Activated T-cell treated with anti-CD3 and anti-CD28 coated beads, Interleukin-2, amount 50 U/mL, for 4 hours (primary cell): ENCODE data around the gene OVOL1. TPM values are rescaled to one million over a fixed set of nuclear protein-coding genes. Genes with fewer than 3 reads are reported as not detected.

Source experiments
- ATAC-seq, 2 donors: fragments of 200-7000 bp; cut with Tn5 transposase; one replicate each; pipeline ENCODE4 v1.10.0; 2021
- DNase-seq: peaks from one replicate; pipeline ENCODE4 v3.0.0-alpha.2; 2020
- H3K27me3 Mint-ChIP-seq: one replicate; pipeline ENCODE4 v1.8.0; 2021; ENCODE audit warnings: low read depth, mixed read lengths
- H3K36me3 Mint-ChIP-seq: one replicate; pipeline ENCODE4 v1.8.0; 2022; ENCODE audit warnings: mixed read lengths; ENCODE audit not compliant: insufficient read depth
- H3K4me1 Mint-ChIP-seq: one replicate; pipeline ENCODE4 v1.8.0; 2021; ENCODE audit warnings: low read depth, mixed read lengths
- H3K4me3 Mint-ChIP-seq: one replicate; pipeline ENCODE4 v1.8.0; 2021; ENCODE audit warnings: mild to moderate bottlenecking, moderate library complexity, mixed read lengths
- H3K9me3 Mint-ChIP-seq: one replicate; pipeline ENCODE4 v1.8.0; 2021; ENCODE audit warnings: mixed read lengths
- total RNA-seq, 3 donors: library from RNA; stranded (reverse); gene quantifications; one replicate each; pipeline ENCODE4 v1.2.1, GENCODE V29; 2021

The OVOL1 gene
- total RNA-seq, 3 donors from 2014 or later: 0.05 TPM; not detected in 1

DNA sequence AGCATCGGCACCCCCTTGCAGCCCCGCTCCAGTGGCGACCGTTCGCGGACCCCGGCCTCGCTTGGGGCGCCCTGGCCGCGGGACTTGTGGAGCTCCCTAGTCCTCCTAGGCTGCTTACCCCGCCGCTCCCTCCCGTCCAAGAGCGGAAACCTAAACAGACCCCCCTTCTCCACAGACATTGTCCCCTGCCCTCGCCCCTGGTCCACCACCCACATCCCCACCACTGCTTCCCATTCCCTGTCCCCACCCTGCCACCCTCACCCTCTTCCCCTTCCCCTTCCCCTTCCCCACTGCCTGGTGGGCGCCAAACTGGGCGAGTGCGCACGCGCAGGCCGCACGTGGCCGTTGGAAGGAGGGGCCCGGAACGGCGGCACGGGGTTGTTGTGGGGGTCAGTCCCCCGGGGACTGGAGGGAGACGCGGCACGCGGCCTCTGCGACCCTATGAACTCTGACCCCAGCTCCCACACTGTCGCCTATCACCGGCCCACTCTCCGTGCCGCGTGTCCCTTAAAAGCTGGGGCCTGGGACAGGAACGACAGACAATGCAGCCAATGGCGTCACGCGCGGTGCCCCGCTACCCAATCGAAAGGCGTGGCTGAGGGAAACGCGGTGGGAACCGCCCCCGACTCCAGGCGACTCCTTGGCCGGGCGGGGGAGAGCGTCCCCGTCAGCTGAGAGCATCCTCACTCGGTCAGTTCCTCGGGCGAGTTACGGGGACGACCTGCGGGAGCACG, 46.6 kb downstream of the OVOL1 start, which contains the start of gene SNX32:
TSS of gene SNX32 (plus strand) at position 667 of the 734 bp plus-strand sequence. CDS start 103 bp downstream, outside the sequence.
- Mint-ChIP-seq H3K9me3 (no peaks in the 10 kb centered on the region), H3K4me3 (no peak within 1 kb of the TSS), H3K36me3 (no peaks in the 10 kb centered on the region), H3K4me1 (peaks cover 18% of the 10 kb centered on the region), H3K27me3 (no peaks in the 10 kb centered on the region)
- DNase-seq (peak; percentile 95), ATAC-seq (peak; percentile 99 to 100)

DNA sequence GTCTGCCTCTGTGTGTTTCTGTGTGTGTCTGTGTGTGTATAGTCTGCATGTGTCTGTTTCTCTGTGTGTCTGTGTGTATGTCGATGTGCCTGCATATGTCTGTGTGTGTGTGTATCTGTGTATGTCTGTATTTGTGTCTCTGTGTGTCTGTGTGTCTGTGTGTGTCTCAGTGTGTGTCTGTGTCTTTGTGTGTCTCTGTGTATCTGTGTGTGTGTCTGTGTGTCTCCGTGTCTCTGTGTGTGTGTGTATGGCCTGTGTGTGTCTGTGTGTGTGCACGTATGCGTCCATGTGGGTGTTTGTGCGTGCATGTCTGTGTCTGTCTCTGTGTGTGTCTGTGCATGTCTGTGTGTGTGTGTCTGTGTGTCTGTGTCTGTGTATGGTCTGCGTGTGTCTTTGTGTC, 47.3 kb downstream of the OVOL1 start:
- no peak for DNase-seq
- Mint-ChIP-seq H3K4me3 (no peak overlapping the region), H3K9me3 (no peaks in the 10 kb centered on the region), H3K27me3 (no peaks in the 10 kb centered on the region), H3K4me1 (peaks cover 18% of the 10 kb centered on the region), H3K36me3 (no peaks in the 10 kb centered on the region)
- no peak for ATAC-seq

DNA sequence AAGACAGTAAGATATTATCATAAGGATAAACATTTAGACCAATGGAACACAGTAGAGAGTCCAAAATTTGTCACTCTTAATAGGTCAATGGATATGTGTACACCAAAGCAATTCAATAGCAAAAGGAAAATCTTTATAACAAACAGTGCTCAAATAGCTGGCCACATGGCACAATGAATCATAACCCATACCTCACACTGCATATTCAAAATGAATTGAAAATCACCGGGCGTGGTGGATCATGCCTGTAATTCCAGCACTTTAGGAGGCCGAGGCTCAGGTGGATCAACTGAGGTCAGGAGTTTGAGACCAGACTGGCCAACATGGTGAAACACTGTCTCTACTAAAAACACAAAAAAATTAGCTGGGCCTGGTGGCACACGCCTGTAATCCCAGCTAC, 55.3 kb downstream of the OVOL1 start:
- no peak for DNase-seq
- H3K4me3 Mint-ChIP-seq: no peak overlapping the region
- H3K36me3 Mint-ChIP-seq: no peaks in the 10 kb centered on the region
- H3K9me3 Mint-ChIP-seq: no peaks in the 10 kb centered on the region
- no peaks in the 10 kb centered on the region for H3K4me1 Mint-ChIP-seq
- ATAC-seq: no peak
- no peaks in the 10 kb centered on the region for H3K27me3 Mint-ChIP-seq

DNA sequence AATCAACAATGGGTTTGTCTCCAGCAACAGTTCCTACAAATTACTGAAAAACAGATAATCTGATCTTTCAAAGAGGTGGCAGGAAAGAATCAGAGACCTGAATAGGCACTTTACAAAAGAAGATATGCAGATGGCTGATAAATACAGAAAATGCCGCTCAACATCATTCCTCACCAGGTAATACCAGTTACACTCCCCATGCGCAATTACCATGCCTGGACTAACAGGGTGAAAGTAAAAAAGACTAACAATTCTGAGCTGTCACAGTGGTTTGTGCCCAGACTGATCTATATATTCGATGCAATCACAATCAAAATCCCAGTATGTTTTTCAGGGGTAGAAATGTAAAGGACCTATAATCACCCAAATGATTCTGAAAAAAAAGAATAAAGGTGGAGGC, 56.9 kb downstream of the OVOL1 start:
- Mint-ChIP-seq H3K9me3 (no peaks in the 10 kb centered on the region), H3K36me3 (no peaks in the 10 kb centered on the region), H3K27me3 (no peaks in the 10 kb centered on the region), H3K4me3 (no peak overlapping the region), H3K4me1 (no peaks in the 10 kb centered on the region)
- ATAC-seq (no peak), DNase-seq (no peak)

DNA sequence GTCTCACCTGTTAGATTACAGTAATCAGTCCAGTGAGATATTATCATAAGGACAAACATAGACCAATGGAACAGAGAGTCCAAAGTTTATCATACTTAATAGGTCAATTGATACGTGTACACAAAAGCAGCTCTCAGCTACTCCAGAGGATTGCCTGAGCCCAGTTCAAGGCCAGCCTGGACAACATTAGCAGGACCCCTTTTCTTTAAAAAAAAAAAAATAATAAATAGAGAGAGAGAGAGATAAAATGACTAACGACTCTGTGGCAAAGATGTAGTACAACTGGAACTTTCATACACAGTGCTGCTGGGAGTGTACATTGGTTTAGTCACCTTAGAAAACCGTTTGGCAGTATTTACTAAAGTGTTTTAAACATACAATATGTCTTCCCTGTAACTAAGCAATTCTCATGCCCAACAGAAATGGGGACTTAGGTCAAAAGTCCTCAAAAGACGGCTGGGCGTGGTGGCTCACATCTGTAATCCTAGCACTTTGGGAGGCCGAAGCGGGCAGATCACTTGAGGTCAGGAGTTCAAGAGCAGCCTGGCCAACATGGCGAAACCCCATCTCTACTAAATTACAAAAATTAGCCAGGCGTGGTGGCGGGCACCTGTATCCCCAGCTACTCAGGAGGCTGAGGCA, 57.5 kb downstream of the OVOL1 start:
- H3K9me3 Mint-ChIP-seq: no peaks in the 10 kb centered on the region
- H3K27me3 Mint-ChIP-seq: no peaks in the 10 kb centered on the region
- no peak for ATAC-seq

More for the DNA sequence above, 57.5 kb downstream of the OVOL1 start:
- no peak overlapping the region for H3K4me3 Mint-ChIP-seq
- no peaks in the 10 kb centered on the region for H3K36me3 Mint-ChIP-seq
- H3K4me1 Mint-ChIP-seq: no peaks in the 10 kb centered on the region
- DNase-seq: no peak

Other genes starting within 250 kb of the OVOL1 start
- gene LTBP3, start 228.7 kb upstream of the OVOL1 start, total RNA-seq: 10 to 100 TPM; 33.1 to 40.8 (median 40.1) TPM
- 100 to 1,000 TPM; 120 to 148 (median 136) TPM for gene ZNRD2, start 216.6 kb upstream of the OVOL1 start, total RNA-seq
- 10 to 100 TPM; 27.4 to 32.0 (median 28.6) TPM for gene FAM89B, start 214.5 kb upstream of the OVOL1 start, total RNA-seq
- gene EHBP1L1, start 211.0 kb upstream of the OVOL1 start, total RNA-seq: 10 to 100 TPM; 59.8 to 84.9 (median 80.1) TPM
- 1 to 10 TPM; 1.4 to 2.1 (median 1.4) TPM for gene KCNK7, start 191.3 kb upstream of the OVOL1 start, total RNA-seq
- 10 to 100 TPM; 71.8 to 87.1 (median 74.3) TPM for gene MAP3K11, start 172.8 kb upstream of the OVOL1 start, total RNA-seq
- gene PCNX3, start 171.3 kb upstream of the OVOL1 start, total RNA-seq: 10 to 100 TPM; 55.8 to 59.7 (median 59.5) TPM
- gene SIPA1, start 149.0 kb upstream of the OVOL1 start, total RNA-seq: 100 to 1,000 TPM in 1 of 3 donors, 10 to 100 TPM in 2; 80.0 to 101 (median 95.4) TPM
- 100 to 1,000 TPM; 108 to 118 (median 111) TPM for gene RELA, start 124.1 kb upstream of the OVOL1 start, total RNA-seq
- gene KAT5, start 74.8 kb upstream of the OVOL1 start, total RNA-seq: 10 to 100 TPM; 81.7 to 96.5 (median 85.1) TPM
- 100 to 1,000 TPM in 2 of 3 donors, 10 to 100 TPM in 1; 95.6 to 122 (median 115) TPM for gene RNASEH2C, start 66.3 kb upstream of the OVOL1 start, total RNA-seq
- gene AP5B1, start 6.1 kb upstream of the OVOL1 start, total RNA-seq: 10 to 100 TPM; 17.3 to 19.4 (median 17.4) TPM
- 1 to 10 TPM in 1 of 3 donors, under 1 TPM in 2; 0.52 to 1.4 (median 0.56) TPM for gene SNX32, start 46.9 kb downstream of the OVOL1 start, total RNA-seq
- gene CFL1, start 71.1 kb downstream of the OVOL1 start, total RNA-seq: 1,000 to 10,000 TPM in 1 of 3 donors, 100 to 1,000 TPM in 2; 944 to 1,135 (median 977) TPM
- 10 to 100 TPM; 60.8 to 72.9 (median 60.8) TPM for gene MUS81, start 73.4 kb downstream of the OVOL1 start, total RNA-seq
- gene EFEMP2, start 85.7 kb downstream of the OVOL1 start, total RNA-seq: 1 to 10 TPM; 1.0 to 2.9 (median 2.0) TPM
- 10 to 100 TPM in 2 of 3 donors, 1 to 10 TPM in 1; 8.4 to 12.3 (median 11.2) TPM for gene CTSW, start 92.8 kb downstream of the OVOL1 start, total RNA-seq
- gene FIBP, start 101.4 kb downstream of the OVOL1 start, total RNA-seq: 10 to 100 TPM; 72.8 to 86.1 (median 83.9) TPM
- 100 to 1,000 TPM in 1 of 3 donors, 10 to 100 TPM in 2; 77.8 to 116 (median 95.6) TPM for gene CCDC85B, start 103.6 kb downstream of the OVOL1 start, total RNA-seq
- gene FOSL1, start 113.3 kb downstream of the OVOL1 start, total RNA-seq: 10 to 100 TPM; 75.6 to 77.2 (median 76.9) TPM
- 10 to 100 TPM; 13.9 to 15.4 (median 14.0) TPM for gene C11orf68, start 132.0 kb downstream of the OVOL1 start, total RNA-seq
- gene DRAP1, start 132.4 kb downstream of the OVOL1 start, total RNA-seq: 100 to 1,000 TPM in 2 of 3 donors, 10 to 100 TPM in 1; 96.1 to 118 (median 106) TPM
- gene TSGA10IP, start 158.4 kb downstream of the OVOL1 start, total RNA-seq: not detected
- gene SART1, start 174.7 kb downstream of the OVOL1 start, total RNA-seq: 100 to 1,000 TPM in 2 of 3 donors, 10 to 100 TPM in 1; 90.8 to 105 (median 100) TPM
- gene EIF1AD, start 215.1 kb downstream of the OVOL1 start, total RNA-seq: 10 to 100 TPM; 71.4 to 76.9 (median 76.0) TPM
- 100 to 1,000 TPM; 286 to 337 (median 326) TPM for gene BANF1, start 215.4 kb downstream of the OVOL1 start, total RNA-seq
- 1 to 10 TPM in 1 of 3 donors, under 1 TPM in 2; 0.38 to 1.0 (median 0.45) TPM for gene CST6, start 224.9 kb downstream of the OVOL1 start, total RNA-seq
- not detected for gene CATSPER1, start 239.4 kb downstream of the OVOL1 start, total RNA-seq